Non-pigmented ciliary epithelial cell (primary cell): ENCODE measurements around the gene CRHBP.

Experiments used
- DNase-seq: peaks from one replicate; pipeline ENCODE4 v3.0.0-alpha.2; 2010; ENCODE audit warnings: low read depth

The CRHBP gene

DNA sequence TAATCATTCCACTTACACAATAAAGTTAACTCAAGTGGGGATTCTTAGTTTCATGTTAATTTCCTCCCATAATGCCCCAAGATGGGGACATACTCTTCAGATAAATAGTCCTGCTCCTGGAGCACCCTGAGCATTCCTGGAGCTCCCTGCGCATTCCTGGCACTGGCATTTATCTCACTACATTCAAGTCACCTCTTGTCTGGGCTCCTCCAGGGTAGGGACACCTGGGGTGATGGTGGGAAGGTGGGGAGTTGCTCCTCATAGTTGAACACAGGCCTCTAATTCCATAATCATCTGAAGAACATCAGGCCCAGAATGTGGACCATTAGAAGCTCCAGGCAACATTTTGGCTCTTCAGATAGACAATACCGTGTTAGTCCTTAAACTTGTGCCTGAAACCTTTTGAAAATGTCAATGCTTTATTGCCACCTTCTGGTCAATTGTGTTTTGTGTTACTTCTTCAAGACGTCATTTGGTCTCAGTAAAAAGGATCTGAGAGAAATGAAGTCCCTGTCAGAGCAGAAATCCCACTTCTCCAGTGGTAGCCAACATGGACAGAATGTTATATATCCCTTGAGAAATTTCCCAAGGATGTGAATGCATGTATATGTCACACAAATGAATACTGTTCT, 63.2 kb downstream of the CRHBP start:
- DNase-seq = peak; percentile 47

- no peak for DNase-seq
These were observed 64.1 kb downstream of the CRHBP start for GRCh38 chr5:77016962-77017361.

- no peak for DNase-seq
These were observed 64.8 kb downstream of the CRHBP start for GRCh38 chr5:77017668-77018067.
